Measurements from ENCODE around the gene IPO7.

DNA sequence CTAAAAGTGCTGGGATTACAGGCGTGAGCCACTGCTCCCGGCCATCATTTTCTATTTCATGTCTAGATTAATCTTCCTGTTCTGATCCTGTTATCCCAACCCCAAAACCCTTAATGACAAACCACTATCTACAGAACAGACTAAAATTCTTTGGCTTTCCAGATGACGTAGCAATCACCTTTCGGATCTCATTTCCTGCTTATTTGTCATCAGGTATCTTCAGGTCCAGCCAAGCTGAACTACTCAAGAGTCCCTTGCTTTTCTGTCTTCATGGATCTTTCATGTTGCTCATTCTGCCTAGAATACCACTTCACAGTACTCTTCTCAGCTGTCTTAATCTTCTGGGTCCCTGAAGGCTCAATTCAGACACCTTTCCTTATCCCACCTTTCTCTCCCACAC lies 27.4 kb upstream of the IPO7 start:
- TF ChIP-seq POLR2AphosphoS5 (IDR thresholded peaks at IDR 0.05): no peak
- TF ChIP-seq CTCF (IDR thresholded peaks at IDR 0.05): no peak
- no peak for TF ChIP-seq POLR2A (IDR thresholded peaks at IDR 0.05)
- TF ChIP-seq EP300 (IDR thresholded peaks at IDR 0.05): no peak

Measured in suprapubic skin (tissue), 4 donors.